NCI-H524 (cell line): ENCODE data around the gene FAM149A.

ENCODE experiments used
- DNase-seq, 2 experiments: peaks; one replicate each; lab custom pipeline; 2025; lab: John Stamatoyannopoulos, UW

FAM149A gene

GRCh38 chr4:186158966-186159365 lies 54.5 kb downstream of the FAM149A start:
- no peak for DNase-seq

GRCh38 chr4:186159613-186160012 lies 55.1 kb downstream of the FAM149A start:
- DNase-seq = no peak

DNA sequence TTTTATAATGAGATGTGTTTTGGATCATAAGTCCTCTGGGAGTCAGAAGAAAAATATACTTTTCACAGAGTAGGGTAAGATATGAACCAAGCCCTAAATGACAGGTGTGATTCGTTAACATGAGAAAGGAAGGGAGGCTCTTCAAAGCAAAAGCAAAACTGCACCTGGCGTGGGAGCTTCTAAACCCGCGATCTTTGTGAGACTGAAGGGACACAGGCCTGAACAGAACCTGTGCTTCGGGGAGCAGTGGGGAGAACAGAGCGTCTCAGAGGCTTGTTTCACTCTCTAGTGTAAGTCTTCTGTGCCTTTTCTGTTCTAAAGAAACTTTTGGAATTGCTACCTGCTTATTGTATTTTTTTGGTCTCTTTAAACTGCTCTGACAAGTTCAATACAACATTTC lies 56.6 kb downstream of the FAM149A start:
- no peak for DNase-seq

DNA sequence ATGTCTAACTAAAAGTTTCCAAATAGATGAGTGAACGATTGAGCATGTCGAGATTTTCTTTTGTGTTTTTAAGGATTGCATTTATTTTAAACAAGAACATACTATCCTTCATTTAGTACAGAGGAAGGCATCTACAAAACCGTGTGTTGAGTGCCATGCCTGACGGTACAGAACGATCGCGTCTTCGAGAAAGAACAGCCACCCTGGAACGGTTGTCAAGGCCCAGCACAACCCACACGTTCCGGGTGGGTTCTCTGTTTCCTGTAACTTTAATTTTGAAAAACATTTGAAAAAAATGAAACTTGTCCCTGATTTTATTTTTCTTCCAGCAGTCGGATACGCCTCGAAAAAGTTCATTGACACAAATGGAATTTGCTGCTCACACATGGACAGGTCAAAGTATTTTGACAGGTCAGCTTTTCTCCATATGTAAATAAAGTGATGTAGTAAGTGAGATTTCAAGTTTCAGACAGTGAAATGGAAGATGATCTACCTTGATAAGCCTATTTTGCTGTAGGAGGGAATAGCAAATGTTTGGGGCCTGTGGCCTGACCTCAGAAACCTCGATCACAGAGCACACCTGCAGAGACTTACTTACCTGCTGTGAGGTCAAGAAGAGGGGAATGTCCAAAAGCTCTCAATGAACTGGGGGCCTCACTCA lies 62.5 kb downstream of the FAM149A start:
- DNase-seq = no peak

GRCh38 chr4:186167605-186168004 lies 63.1 kb downstream of the FAM149A start:
- DNase-seq = no peak

DNA sequence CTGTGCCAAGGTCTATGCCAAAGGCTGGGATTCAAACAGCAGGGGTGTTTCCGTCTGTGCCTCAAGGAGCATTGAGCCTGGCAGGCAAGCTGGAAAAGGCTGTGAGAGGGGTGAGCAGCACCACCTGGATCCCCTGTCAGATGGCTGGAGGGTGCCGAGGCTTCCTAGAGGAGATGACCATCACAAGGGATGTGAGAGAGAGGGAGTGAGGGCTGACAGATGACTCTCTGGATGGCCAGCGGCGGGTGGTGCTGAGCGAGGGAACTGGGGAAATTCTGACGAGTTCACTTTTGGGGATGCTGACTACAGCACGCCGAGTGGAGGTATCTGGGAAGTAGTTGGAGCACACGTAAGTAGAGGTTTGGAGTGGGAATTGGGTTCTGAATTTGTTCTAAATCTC lies 64.2 kb downstream of the FAM149A start:
- DNase-seq = no peak

- DNase-seq = no peak
These were observed 64.9 kb downstream of the FAM149A start for GRCh38 chr4:186169333-186169944.

GRCh38 chr4:186169945-186170802 lies 65.7 kb downstream of the FAM149A start:
- no peak for DNase-seq

DNA sequence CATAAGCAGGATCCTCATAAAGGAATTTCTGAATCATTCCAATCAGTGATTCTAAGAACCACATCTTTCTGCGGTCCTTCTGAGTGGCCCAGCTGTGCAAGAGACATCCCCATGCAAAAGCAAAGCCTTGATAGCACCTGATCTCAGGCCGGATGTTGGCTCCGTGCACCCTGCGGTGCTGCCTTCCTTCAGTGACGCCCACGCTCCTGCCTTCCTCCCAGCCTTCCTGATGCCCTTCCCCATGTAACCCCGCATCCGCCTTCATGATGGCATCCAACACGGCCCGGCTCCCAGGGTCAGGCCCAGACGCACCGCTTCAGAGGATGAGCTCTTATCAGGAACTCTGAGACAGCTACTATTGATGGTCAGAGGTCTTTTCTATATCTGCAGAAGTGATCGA lies 66.5 kb downstream of the FAM149A start:
- no peak for DNase-seq

GRCh38 chr4:186172546-186172945 lies 68.0 kb downstream of the FAM149A start:
- no peak for DNase-seq

DNA sequence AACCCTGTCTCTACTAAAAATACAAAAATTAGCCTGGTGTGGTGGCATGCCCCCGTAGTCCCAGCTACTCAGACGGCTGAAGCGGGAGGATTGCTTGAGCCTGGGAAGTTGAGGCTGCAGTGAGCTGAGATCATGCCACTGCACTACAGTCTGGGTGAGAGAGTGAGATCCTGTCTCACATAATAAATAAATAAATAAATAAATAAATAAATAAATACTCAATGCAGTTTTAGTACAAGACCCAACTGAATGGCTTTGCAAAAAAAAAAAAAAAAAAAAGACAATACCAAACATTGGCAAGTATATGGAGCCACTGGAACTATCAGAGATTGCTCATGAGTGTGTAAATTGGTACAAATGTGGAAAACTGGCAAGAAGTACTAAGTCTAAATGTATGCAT lies 83.6 kb downstream of the FAM149A start:
- no peak for DNase-seq

- DNase-seq = no peak
These were observed 85.2 kb downstream of the FAM149A start for GRCh38 chr4:186189656-186190055.

GRCh38 chr4:186190581-186191199 lies 86.2 kb downstream of the FAM149A start:
- DNase-seq = peak in 1 of 2 experiments; percentile 38

GRCh38 chr4:186191200-186192065 lies 86.9 kb downstream of the FAM149A start, which contains the start of gene CYP4V2:
TSS of gene CYP4V2 (plus strand) at chr4:186191567. CDS start at chr4:186191824, 257 bp downstream.
- peak in 1 of 2 experiments; percentile 32 for DNase-seq

DNA sequence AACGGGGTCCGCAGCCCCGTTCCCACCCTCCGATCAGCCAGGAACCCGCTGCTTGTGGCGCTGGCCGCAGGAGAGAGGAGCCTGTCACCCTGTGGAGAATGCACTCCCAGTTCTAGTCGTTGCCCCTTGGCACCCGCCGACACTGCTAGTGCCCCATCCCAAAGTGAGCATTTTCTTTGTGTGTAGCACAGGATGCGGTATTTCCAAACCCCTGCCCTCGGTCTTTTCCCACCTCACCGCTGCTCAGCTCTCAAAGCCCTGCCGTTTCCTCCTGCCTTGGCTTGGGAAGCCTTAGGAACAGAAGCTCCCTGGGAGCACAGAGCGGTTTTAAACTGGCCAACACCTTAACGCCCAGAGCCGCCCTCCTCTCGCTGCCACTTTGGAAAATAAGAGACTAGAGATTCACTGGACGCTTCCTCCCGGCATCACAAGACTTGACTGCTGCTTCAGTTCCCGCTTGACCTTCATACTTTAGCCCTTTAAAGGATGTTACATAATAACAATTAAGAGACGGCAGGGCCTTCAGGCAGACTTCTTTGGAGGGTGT lies 87.6 kb downstream of the FAM149A start:
- peak in 1 of 2 experiments; percentile 12 for DNase-seq

DNA sequence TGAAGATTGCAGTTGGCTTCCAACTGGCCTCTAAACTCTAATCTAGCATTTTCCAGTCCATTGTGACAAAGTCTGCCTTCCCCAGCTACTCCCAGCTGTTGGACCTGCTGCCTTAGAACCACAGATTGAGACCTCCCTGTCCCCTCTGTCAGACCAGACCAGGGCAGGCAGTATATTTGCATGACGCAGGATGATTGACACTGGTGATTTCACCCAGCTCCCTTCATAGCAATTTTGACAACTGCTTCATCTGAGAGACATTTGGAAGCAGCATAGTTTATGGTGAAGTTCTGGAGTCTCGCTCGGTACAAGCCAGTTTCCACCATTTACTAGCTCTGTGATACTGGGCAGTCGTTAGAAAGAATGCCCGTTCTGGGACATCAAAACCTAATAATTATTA lies 89.3 kb downstream of the FAM149A start:
- DNase-seq = no peak

DNA sequence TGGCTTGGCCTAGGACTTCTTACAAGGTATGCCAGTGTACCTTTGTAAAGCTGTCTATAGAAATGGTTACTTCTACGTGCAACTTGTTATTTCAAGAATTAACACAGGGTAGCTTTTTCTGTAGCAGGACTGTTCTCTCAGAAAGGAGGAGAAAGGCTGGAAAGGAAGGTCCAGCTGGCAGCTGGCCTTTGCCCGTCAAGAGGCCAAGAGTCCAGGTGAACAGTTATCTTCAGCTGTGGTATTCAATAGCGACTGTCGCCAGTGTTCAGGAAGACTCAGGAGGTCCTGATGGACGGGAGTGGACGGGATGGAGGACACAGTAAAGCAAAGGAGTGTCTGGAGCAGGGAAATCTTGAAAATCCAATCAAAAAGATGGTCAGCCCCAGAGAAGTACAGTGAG lies 91.6 kb downstream of the FAM149A start:
- no peak for DNase-seq

DNA sequence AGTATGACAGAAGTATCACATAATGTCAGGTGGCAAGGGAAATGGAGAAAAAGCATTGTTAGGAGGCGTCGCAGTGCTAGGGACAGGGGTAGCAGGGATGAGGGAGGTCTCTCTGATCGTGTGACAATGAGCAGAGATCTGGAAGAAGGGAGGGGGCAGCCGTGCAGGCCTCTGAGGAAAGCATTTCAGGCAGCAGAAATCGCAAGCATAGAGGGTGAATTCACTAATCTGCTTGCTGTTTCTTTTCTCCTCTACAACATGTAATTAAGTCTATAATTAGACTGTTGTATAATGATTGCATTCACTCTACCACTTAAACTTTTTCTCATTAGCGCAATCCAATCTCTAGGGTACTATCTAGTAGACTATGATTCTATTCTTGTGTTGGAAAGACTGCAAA lies 96.0 kb downstream of the FAM149A start:
- DNase-seq = no peak

GRCh38 chr4:186201010-186201409 lies 96.5 kb downstream of the FAM149A start:
- no peak for DNase-seq

DNA sequence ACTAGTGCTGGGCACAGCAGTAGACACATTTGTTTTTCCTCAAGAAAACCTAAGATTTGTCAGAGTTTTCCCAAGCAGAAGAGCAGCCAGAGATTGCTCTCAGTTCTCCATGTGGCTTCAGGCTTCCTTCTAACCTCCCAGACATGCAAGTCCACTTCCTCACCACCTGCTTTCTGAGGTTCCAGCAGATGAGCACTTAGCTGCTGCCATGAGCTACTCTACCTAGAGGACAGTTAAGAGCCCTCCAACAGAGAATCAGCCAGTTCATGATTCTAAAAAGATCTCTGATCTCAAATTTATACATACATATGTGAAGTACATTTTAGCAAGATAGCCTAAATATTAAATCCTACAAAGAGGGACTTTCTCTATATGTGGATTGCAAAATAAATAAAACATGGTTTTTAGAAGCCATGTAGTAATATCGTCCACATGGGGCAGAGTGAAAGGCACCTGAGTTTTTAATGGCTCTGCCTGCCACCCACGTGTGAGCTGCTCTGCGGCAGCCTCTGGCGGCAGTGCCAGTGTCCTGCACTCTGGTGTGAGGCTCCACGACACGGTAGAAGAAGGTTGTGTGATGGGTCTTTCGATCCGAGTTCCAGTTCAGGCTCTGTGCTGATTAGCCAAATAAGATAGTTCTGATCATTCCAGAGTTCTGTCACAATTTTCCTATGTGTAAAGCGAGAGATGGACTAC lies 97.2 kb downstream of the FAM149A start:
- DNase-seq = peak in 1 of 2 experiments; percentile 45
